HG03354 (cell line): ENCODE data around the gene CACNA1C.

Experiments used
- ATAC-seq: cut with Tn5 transposase; IDR thresholded peaks from one replicate; pipeline ENCODE4 v1.9.1; 2021; ENCODE audit warnings: mild to moderate bottlenecking; ENCODE audit not compliant: unreplicated experiment, poor library complexity, severe bottlenecking

CACNA1C gene

DNA sequence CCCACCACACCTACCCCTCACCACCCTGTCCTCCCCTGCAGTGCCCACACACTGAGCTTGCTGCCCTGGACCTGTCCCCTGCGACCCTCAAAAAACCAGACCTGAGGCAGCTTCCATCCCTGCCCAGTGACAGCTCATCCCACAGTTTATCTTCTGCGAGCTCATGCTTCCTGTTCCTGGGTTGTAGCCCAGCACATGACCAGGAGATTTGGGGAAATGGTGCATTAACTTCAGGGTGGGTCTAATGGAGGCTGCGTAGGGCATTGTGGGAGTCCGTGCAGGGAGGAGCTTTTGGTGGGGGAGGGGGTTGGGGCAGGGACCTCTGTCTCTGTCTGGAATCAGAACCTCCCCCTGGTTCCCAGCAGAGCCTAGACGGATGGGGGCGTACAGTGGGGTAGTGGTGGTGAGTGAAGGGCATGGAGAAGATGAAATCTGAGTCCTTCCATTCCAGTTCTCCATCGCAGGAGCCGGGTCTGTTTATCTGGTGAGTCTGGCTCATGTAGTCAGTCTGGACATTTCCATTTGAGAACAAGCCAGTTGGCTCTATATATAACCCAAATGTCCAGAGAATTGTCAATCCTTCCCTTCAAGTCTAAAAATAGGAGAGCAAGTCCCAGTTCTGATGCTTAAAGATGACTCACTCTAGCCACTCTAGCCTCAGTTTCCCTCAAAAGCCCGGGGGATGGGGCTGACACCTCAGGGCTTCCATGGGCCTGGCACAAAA lies 270.9 kb downstream of the CACNA1C start:
- no peak for ATAC-seq

GRCh38 chr12:2324387-2324786 lies 271.6 kb downstream of the CACNA1C start:
- ATAC-seq: no peak

GRCh38 chr12:2325519-2325918 lies 272.7 kb downstream of the CACNA1C start:
- ATAC-seq: no peak

- ATAC-seq: no peak
These were observed 273.7 kb downstream of the CACNA1C start for GRCh38 chr12:2326470-2326869.

DNA sequence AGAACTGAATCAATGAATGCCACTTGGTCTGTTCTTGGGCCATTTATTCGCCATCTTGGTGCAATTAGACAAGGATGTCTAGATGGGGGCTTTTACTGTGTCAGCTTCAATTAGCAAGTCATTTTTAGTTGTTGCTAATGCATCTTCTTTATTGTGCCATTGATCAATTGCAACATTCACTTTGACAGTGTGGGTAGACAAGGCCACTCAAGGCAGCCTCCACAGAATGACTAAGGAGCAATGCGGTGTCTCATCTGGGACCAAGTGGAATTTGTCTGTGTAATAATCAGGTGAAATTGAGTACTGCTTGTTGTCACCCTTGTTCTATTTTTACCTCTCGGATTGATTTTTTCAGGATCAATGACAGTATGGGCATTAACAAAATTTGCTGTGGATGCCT lies 275.9 kb downstream of the CACNA1C start:
- ATAC-seq: no peak

- ATAC-seq: no peak
These were observed 276.9 kb downstream of the CACNA1C start for GRCh38 chr12:2329661-2330210.

- ATAC-seq: no peak
These were observed 279.4 kb downstream of the CACNA1C start for GRCh38 chr12:2332236-2332635.

DNA sequence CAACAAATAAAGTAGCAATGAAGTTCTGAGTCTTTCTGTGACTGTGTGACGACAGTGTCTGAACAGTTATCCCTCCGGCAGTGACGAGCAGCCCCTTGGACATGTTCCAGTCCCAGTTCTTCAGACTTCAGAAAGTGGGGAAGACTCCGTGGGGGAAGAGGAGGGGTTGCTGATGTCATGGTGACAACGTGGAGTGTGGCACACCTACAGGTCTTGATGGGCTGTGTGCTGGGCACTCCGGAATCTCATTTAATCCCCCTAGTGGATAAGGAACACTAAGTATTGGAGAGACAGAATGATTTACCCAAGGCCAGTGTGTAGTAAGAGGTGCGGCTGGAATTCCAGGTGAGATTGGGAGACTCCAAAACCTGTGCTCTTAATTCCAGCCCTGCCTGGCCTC lies 280.2 kb downstream of the CACNA1C start:
- no peak for ATAC-seq

GRCh38 chr12:2333491-2334195 lies 280.9 kb downstream of the CACNA1C start:
- no peak for ATAC-seq

DNA sequence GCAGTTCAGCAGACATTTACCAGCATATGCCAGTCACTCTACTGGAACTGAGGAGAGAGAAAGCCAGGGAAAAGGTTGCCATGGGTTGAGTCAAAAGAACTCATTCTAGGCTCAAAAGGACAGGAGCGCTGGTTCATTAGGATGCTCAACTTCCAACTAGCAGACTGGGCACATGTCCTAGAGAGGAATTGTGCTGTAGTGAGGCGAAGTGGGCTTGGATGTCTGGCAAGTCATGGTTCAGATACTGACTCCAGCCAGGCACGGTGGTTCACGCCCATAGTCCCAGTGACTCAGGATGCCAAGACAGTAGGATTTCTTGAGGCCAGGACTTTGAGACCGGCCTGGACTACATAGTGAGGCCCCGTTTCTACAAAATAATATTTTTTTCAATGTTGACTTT lies 281.5 kb downstream of the CACNA1C start:
- no peak for ATAC-seq

- ATAC-seq: no peak
These were observed 281.9 kb downstream of the CACNA1C start for GRCh38 chr12:2334689-2335088.

DNA sequence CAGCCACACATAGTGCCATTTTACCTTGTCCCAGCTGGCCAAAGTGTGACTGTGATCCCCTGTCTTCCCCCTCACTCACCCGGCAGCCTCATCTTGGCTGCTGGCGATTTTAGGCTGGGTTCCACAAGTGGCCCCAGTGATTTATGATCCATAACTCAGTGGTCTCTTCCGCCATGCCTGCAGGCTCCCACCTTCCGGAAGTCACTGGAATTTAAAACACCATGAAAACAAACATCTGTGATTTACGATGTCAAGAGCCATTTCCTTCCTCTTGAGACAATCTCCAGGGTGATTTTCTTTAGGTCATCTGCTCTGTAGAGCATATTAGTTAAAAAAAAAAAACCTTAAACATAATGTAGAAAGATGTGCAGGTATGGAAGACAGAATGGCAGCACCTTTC lies 282.3 kb downstream of the CACNA1C start:
- ATAC-seq: no peak

- ATAC-seq: no peak
These were observed 282.7 kb downstream of the CACNA1C start for GRCh38 chr12:2335513-2335912.

GRCh38 chr12:2335916-2336315 lies 283.1 kb downstream of the CACNA1C start:
- no peak for ATAC-seq

DNA sequence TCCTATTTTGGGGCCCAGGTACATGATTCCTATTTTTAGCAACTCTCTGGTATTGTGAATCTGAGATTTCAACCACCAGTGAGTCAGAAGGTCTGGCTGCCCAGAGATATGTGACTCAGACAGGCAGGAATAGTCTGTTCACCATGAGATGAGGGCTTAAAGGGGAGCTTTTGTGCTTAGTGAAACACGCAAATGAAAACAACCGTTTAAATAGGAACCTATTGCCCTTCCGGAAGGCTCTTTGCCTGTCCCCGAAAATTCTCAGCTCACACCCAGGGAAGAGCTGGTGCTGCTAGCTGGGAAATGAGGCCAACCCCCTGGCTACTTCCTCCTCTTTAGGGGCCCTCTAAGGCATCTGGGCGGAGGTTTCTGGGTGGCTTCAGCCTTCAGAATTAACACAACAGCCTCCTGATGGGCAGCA lies 283.6 kb downstream of the CACNA1C start:
- peak; percentile 79 for ATAC-seq

DNA sequence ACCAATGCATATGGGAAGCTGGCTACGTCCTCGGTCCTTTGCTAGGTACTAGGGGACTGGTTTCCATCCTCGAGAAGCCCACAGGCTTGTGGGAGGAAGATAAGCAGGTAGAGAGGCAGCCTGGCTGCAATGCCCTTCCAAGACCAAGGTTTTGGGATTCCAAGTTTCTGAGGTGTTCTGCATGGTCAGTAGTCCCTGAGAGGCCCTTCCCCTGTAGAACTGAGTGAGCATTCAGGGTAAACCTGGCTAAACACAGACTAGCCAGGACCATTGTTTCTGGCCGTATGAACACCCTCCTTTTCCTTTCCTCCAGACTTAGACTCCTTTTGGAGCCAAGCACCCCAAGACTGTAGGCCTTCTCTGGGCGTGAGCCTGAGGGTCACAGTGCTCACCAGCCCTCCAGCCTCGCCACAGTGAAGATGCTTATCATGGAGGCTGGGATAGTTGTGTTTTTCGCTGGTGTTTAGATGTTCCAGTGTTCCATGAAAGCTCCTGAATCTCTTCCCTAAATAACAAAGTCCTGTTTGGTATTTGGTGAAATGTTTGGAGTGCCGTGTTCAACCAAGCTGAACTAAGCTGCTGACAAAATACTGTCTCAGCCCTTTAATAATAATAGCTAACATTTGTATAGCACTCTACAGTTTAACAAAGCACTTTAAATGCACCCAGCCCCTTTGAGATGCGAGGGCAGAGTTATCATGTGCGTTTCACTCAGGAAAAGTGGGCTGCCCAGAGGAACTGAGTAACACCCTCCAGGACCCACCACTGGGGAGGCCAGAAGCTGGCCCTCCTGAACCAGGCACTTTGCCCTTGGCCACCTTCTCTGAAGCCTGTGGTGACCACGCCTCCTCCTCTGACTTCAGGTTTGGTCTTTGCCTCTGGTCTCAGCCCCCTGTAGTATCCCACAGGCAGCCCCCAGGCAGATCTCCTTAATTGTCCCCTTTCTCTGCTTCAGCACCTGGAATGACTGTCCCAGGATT lies 284.5 kb downstream of the CACNA1C start:
- no peak for ATAC-seq

- no peak for ATAC-seq
These were observed 285.6 kb downstream of the CACNA1C start for GRCh38 chr12:2338381-2338780.

DNA sequence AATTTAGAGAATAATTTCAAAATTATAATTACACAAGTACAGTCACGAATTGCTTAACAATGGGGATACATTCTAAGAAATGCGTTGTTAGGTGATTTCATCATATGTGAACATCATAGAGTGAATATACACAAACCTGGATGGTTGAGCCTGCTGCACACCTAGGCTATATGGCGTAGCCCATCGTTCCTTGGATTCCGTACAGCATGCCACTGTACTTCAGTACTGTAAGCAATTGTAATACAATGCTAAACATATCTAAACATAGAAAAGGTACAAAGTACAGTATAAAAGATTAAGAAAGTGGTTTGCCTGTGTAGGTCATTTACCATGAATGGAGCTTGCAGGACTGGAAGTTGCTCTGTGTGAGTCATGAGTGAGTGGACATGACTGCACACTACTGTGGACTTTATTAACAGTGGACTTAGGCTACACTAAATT lies 286.2 kb downstream of the CACNA1C start:
- no peak for ATAC-seq

GRCh38 chr12:2341051-2341751 lies 288.4 kb downstream of the CACNA1C start:
- no peak for ATAC-seq
